SK-N-SH treated with all-trans-retinoic acid at 6 μM for 48 hours (cell line): ENCODE measurements around the gene DXO.
A peak's percentile ranks its signal among the peaks of the same experiment; 100 is the strongest.
"Not testable (repeated sequence)": the region's sequence is repeated elsewhere in the genome, so short reads cannot be mapped to it uniquely, and the experiment has no call there.

Experiments used
- ATAC-seq: fragments of 200-7000 bp; cut with Tn5 transposase; 3 replicates; pipeline ENCODE4 v1.9.1; 2020; ENCODE audit warnings: mild to moderate bottlenecking, moderate library complexity
- BACH2 ChIP-seq: fragments of 250-450 bp; sonication (Bioruptor Pico); IDR thresholded peaks from 2 replicates; pipeline ENCODE4 v1.9.0; 2021; ENCODE audit warnings: mild to moderate bottlenecking, borderline replicate concordance
- CSDC2 ChIP-seq: fragments of 250-450 bp; sonication (Bioruptor Pico); IDR thresholded peaks from 2 replicates; pipeline ENCODE4 v1.5.0; 2020; ENCODE audit warnings: mild to moderate bottlenecking, moderate library complexity
- GLIS3 ChIP-seq: fragments of 250-450 bp; sonication (Bioruptor Pico); IDR thresholded peaks from 2 replicates; pipeline ENCODE4 v1.5.0; 2020; ENCODE audit warnings: mild to moderate bottlenecking, moderate library complexity
- ISL1 ChIP-seq: fragments of 250-450 bp; sonication (Bioruptor Pico); IDR thresholded peaks from 2 replicates; pipeline ENCODE4 v2.1.2; 2022; ENCODE audit warnings: mild to moderate bottlenecking, moderate library complexity
- OSR1 ChIP-seq: fragments of 250-450 bp; sonication (Bioruptor Pico); IDR thresholded peaks from 2 replicates; pipeline ENCODE4 v1.8.0; 2022; ENCODE audit warnings: moderate library complexity, mild to moderate bottlenecking, inconsistent platforms
- PPARA ChIP-seq: fragments of 250-450 bp; sonication (Bioruptor Pico); IDR thresholded peaks from 2 replicates; pipeline ENCODE4 v1.5.0; 2020; ENCODE audit warnings: mild to moderate bottlenecking, borderline replicate concordance
- RARB ChIP-seq: fragments of 250-450 bp; sonication (Bioruptor Pico); IDR thresholded peaks from 2 replicates; pipeline ENCODE4 v1.8.0; 2021; ENCODE audit warnings: mild to moderate bottlenecking, moderate library complexity
- SNAI2 ChIP-seq: fragments of 250-450 bp; sonication (Bioruptor Pico); IDR thresholded peaks from 2 replicates; pipeline ENCODE4 v1.5.0; 2020; ENCODE audit warnings: mild to moderate bottlenecking, moderate library complexity
- TCF4 ChIP-seq: fragments of 250-450 bp; sonication (Bioruptor Pico); IDR thresholded peaks from 2 replicates; pipeline ENCODE4 v1.8.0; 2021; ENCODE audit warnings: mild to moderate bottlenecking, moderate library complexity, borderline replicate concordance
- TOX ChIP-seq: fragments of 250-450 bp; sonication (Bioruptor Pico); IDR thresholded peaks from 2 replicates; pipeline ENCODE4 v1.8.0; 2021; ENCODE audit warnings: mild to moderate bottlenecking, moderate library complexity, borderline replicate concordance
- ZC3H10 ChIP-seq: fragments of 250-450 bp; sonication (Bioruptor Pico); IDR thresholded peaks from 2 replicates; pipeline ENCODE4 v1.5.1; 2021; ENCODE audit warnings: mild to moderate bottlenecking, moderate library complexity
- ZFP3 ChIP-seq: fragments of 250-450 bp; sonication (Bioruptor Pico); IDR thresholded peaks from 2 replicates; pipeline ENCODE4 v1.5.0; 2020; ENCODE audit warnings: mild to moderate bottlenecking, moderate library complexity
- ZFP30 ChIP-seq: fragments of 450-650 bp; formaldehyde crosslinking; IDR thresholded peaks from 2 replicates; pipeline ENCODE4 v1.5.0; 2022; ENCODE audit warnings: mild to moderate bottlenecking, moderate library complexity
- ZNF565 ChIP-seq: fragments of 450-650 bp; formaldehyde crosslinking; conservative IDR thresholded peaks from 2 replicates; pipeline ENCODE4 v1.5.0; 2020; ENCODE audit warnings: low read depth, mild to moderate bottlenecking, moderate library complexity
- ZNF70 ChIP-seq: fragments of 450-650 bp; formaldehyde crosslinking; IDR thresholded peaks from 2 replicates; pipeline ENCODE4 v1.5.0; 2020; ENCODE audit warnings: mild to moderate bottlenecking, moderate library complexity
- ZNF8 ChIP-seq: fragments of 450-650 bp; formaldehyde crosslinking; IDR thresholded peaks from 2 replicates; pipeline ENCODE4 v1.5.0; 2020; ENCODE audit warnings: mild to moderate bottlenecking, moderate library complexity
- TF ChIP-seq, protein P1 (sequence below): fragments of 250-450 bp; sonication (Bioruptor Pico); IDR thresholded peaks from 2 replicates; pipeline ENCODE4 v1.8.0; 2020; ENCODE audit warnings: mild to moderate bottlenecking, moderate library complexity, borderline replicate concordance
- TF ChIP-seq, protein P2 (sequence below): fragments of 250-450 bp; sonication (Bioruptor Pico); IDR thresholded peaks from 2 replicates; pipeline ENCODE4 v1.8.0; 2021; ENCODE audit warnings: low read depth, mild to moderate bottlenecking, moderate library complexity, borderline replicate concordance
- TF ChIP-seq, protein P3 (sequence below): fragments of 250-450 bp; sonication (Bioruptor Pico); IDR thresholded peaks from 2 replicates; pipeline ENCODE4 v1.5.0; 2020; ENCODE audit warnings: mild to moderate bottlenecking, moderate library complexity
- TF ChIP-seq, protein P4 (sequence below): fragments of 250-450 bp; sonication (Bioruptor Pico); IDR thresholded peaks from 2 replicates; pipeline ENCODE4 v1.5.1; 2021; ENCODE audit warnings: mild to moderate bottlenecking, moderate library complexity
- TF ChIP-seq, protein P5 (sequence below): fragments of 250-450 bp; sonication (Bioruptor Pico); IDR thresholded peaks from 2 replicates; pipeline ENCODE4 v1.5.1; 2020; ENCODE audit warnings: low read depth, mild to moderate bottlenecking, moderate library complexity

The DXO gene

DNA sequence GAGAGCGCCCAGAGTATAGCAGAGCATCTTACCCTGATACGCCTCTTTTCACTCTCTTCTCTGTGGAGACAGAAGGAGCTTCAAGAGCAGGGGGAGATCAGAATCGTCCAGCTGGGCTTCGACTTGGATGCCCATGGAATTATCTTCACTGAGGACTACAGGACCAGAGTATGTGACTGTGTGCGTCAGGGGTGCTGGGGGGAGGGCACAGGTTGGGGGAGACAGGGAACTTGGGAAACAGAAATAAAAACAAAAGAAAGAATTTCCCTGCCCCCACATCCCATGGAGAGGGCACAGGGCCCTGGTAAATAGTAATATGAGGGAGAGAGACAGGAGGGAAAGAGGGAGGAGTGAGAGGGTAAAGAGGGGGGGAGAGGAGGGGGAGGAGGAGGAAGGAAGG is 6.9 kb upstream of the DXO start:
- ATAC-seq, result no peak
- no peak for TF ChIP-seq PPARA
- no peak for TF ChIP-seq ZNF70
- TF ChIP-seq, protein P1, sequence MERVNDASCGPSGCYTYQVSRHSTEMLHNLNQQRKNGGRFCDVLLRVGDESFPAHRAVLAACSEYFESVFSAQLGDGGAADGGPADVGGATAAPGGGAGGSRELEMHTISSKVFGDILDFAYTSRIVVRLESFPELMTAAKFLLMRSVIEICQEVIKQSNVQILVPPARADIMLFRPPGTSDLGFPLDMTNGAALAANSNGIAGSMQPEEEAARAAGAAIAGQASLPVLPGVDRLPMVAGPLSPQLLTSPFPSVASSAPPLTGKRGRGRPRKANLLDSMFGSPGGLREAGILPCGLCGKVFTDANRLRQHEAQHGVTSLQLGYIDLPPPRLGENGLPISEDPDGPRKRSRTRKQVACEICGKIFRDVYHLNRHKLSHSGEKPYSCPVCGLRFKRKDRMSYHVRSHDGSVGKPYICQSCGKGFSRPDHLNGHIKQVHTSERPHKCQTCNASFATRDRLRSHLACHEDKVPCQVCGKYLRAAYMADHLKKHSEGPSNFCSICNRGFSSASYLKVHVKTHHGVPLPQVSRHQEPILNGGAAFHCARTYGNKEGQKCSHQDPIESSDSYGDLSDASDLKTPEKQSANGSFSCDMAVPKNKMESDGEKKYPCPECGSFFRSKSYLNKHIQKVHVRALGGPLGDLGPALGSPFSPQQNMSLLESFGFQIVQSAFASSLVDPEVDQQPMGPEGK (CRISPR knock-in tag), result no peak
- TF ChIP-seq ZC3H10 (CRISPR knock-in tag), result no peak

DNA sequence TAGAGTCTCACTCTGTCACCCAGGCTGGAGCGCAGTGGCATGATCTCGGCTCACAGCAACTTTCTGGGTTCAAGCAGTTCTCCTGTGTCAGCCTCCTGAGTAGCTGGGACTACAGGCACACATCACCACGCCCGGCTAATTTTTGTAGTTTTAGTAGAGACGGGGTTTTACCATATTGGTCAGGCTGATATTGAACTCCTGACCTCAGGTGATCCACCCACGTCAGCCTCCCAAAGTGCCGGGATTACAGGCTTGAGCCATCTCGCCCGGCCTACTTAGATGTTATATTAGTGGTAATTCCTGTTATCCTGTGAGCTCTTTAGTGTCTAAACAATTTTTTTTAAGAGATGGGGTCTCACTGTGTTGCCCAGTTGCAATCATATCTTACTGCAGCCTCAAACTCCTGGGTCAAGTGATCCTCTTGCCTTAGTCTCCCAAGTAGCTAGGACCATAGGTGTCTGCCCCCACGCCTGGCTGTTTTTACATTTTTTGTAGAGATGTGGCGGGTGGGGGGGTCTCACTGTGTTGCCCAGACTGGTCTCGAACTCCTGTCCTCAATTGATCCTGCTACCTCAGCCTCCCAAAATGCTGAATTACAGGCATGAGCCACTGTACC is 6.0 kb upstream of the DXO start:
- ATAC-seq, result no peak

DNA sequence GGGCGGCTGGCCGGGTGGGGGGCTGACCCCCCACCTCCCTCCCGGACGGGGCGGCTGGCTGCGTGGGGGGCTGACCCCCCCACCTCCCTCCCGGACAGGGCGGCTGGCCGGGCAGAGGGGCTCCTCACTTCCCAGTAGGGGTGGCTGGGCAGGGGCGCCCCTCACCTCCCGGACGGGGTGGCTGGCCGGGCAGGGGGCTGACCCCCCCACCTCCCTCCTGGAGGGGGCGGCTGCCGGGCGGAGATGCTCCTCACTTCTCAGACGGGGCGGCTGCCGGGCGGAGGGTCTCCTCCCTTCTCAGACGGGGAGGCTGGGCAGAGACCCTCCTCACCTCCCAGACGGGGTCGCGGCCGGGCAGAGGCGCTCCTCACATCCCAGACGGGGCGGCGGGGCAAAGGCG is 4.1 kb upstream of the DXO start:
- not testable (repeated sequence) for ATAC-seq

More for the DNA sequence above, 6.0 kb upstream of the DXO start:
- TF ChIP-seq, protein P2, sequence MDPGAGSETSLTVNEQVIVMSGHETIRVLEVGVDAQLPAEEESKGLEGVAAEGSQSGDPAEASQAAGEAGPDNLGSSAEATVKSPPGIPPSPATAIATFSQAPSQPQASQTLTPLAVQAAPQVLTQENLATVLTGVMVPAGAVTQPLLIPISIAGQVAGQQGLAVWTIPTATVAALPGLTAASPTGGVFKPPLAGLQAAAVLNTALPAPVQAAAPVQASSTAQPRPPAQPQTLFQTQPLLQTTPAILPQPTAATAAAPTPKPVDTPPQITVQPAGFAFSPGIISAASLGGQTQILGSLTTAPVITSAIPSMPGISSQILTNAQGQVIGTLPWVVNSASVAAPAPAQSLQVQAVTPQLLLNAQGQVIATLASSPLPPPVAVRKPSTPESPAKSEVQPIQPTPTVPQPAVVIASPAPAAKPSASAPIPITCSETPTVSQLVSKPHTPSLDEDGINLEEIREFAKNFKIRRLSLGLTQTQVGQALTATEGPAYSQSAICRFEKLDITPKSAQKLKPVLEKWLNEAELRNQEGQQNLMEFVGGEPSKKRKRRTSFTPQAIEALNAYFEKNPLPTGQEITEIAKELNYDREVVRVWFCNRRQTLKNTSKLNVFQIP (CRISPR knock-in tag), result no peak
- TF ChIP-seq ZFP30 (CRISPR knock-in tag) (no peak), TOX (no peak), PPARA (no peak), ZNF8 (CRISPR knock-in tag) (no peak)
- TF ChIP-seq, protein P3, sequence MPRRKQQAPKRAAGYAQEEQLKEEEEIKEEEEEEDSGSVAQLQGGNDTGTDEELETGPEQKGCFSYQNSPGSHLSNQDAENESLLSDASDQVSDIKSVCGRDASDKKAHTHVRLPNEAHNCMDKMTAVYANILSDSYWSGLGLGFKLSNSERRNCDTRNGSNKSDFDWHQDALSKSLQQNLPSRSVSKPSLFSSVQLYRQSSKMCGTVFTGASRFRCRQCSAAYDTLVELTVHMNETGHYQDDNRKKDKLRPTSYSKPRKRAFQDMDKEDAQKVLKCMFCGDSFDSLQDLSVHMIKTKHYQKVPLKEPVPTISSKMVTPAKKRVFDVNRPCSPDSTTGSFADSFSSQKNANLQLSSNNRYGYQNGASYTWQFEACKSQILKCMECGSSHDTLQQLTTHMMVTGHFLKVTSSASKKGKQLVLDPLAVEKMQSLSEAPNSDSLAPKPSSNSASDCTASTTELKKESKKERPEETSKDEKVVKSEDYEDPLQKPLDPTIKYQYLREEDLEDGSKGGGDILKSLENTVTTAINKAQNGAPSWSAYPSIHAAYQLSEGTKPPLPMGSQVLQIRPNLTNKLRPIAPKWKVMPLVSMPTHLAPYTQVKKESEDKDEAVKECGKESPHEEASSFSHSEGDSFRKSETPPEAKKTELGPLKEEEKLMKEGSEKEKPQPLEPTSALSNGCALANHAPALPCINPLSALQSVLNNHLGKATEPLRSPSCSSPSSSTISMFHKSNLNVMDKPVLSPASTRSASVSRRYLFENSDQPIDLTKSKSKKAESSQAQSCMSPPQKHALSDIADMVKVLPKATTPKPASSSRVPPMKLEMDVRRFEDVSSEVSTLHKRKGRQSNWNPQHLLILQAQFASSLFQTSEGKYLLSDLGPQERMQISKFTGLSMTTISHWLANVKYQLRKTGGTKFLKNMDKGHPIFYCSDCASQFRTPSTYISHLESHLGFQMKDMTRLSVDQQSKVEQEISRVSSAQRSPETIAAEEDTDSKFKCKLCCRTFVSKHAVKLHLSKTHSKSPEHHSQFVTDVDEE, result no peak

DNA sequence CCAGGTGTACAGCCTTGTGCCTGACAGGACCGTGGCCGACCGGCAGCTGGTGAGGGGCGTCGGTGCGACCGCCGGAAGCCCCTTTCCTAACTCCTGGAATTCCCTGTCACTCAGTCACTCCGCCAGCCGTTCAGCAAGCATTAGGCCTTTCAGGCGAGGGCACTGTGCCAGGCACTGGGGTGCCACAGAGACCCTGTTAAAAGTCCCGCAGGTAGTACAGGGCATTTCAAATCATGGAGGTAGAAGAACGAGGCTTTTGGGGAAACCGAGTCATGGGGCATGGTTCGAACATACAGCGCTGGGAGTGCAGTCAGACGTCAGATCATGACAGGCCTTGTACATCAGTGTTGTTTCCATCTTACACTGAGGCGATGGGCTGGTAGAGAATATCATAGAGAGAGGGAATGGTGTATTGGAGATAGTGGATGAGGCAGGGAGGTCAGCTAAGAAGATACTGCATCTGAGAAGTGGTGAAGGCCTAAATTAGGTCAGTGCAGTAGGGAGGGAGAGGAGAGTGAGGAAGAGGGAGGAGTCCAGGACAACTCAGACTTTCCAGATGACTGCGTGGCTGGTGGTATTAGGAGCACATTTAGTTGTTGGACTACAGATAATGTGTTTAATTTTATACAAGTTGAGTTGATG is 892 bp upstream of the DXO start:
- TF ChIP-seq TOX, result no peak
- 0 out of 2 replicates have a peak, but pooled peaks have one; percentile 13 for TF ChIP-seq ZFP3
- ATAC-seq, result 0 out of 3 replicates have a peak, but pooled peaks have one; percentile 1

DNA sequence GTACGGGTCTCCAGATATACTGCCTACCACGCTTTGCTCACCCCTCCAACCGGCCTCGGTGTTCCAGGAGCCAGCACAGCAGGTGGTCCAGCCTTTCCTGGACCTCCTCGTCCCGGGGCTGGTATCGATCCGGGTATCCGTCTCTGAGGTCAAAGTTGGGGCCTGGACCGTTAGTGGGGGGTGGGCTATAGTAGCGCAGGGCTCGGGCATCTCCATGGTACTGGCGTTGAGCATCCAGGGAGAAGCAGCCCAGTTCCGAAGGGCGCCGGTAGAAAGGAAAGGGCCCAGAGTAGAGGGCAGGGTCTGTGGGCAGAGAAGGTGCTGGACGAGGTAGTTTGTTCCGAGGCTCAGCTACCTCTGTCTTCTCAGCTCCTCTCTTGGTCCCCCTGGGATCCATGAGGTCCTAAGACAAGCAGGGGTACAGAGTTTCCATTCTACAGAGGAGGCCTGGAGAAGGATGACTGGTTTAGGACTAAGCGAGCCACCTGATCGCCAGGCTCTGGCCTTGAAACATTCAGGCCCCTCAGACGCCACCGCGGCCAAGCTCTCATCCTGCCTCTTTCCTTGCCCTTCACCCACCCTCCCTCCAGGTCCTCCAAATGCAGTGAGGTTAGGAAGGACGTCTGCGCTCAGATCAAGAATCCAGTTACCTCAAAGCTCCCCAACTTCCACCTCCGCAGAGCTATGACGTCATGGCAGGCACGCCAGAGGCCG is 502 bp downstream of the DXO start:
- peak; percentile 49 for ATAC-seq
- TF ChIP-seq ZFP3 (no peak), SNAI2 (CRISPR knock-in tag) (no peak), GLIS3 (CRISPR knock-in tag) (no peak), RARB (CRISPR knock-in tag) (no peak), ISL1 (no peak), PPARA (peak; percentile 91; the same call in 1 of the 2 replicates), ZC3H10 (CRISPR knock-in tag) (no peak), CSDC2 (CRISPR knock-in tag) (no peak), ZNF565 (CRISPR knock-in tag) (peak; percentile 82; the same call in 1 of the 2 replicates), OSR1 (no peak), ZNF70 (peak; percentile 57; the same call in 1 of the 2 replicates), TCF4 (CRISPR knock-in tag) (no peak), ZFP30 (CRISPR knock-in tag) (no peak; the same call in 1 of the 2 replicates), BACH2 (0 out of 2 replicates have a peak, but pooled peaks have one; percentile 75), ZNF8 (CRISPR knock-in tag) (no peak)
- TF ChIP-seq, protein P2 (CRISPR knock-in tag), result no peak
- TF ChIP-seq, protein P4, sequence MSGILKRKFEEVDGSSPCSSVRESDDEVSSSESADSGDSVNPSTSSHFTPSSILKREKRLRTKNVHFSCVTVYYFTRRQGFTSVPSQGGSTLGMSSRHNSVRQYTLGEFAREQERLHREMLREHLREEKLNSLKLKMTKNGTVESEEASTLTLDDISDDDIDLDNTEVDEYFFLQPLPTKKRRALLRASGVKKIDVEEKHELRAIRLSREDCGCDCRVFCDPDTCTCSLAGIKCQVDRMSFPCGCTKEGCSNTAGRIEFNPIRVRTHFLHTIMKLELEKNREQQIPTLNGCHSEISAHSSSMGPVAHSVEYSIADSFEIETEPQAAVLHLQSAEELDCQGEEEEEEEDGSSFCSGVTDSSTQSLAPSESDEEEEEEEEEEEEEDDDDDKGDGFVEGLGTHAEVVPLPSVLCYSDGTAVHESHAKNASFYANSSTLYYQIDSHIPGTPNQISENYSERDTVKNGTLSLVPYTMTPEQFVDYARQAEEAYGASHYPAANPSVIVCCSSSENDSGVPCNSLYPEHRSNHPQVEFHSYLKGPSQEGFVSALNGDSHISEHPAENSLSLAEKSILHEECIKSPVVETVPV (CRISPR knock-in tag), result 0 out of 2 replicates have a peak, but pooled peaks have one; percentile 8
- TF ChIP-seq, protein P5, sequence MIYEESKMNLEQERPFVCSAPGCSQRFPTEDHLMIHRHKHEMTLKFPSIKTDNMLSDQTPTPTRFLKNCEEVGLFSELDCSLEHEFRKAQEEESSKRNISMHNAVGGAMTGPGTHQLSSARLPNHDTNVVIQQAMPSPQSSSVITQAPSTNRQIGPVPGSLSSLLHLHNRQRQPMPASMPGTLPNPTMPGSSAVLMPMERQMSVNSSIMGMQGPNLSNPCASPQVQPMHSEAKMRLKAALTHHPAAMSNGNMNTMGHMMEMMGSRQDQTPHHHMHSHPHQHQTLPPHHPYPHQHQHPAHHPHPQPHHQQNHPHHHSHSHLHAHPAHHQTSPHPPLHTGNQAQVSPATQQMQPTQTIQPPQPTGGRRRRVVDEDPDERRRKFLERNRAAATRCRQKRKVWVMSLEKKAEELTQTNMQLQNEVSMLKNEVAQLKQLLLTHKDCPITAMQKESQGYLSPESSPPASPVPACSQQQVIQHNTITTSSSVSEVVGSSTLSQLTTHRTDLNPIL (CRISPR knock-in tag), result peak; percentile 73
